Adipocyte (in vitro differentiated cells): Measurements from ENCODE around the gene PTPRK.

Source experiments
- DNase-seq: peaks from one replicate; pipeline ENCODE4 v3.0.0-alpha.2; 2015; ENCODE audit warnings: low read depth
- H3K27me3 ChIP-seq: replicated peaks from 2 replicates; pipeline ENCODE4 v1.7.0; 2013; ENCODE audit warnings: mild to moderate bottlenecking, low read length, moderate library complexity; ENCODE audit not compliant: control insufficient read depth, insufficient read depth
- H3K36me3 ChIP-seq: 2 replicates; pipeline ENCODE4 v1.7.0; 2013; ENCODE audit warnings: low read length, mild to moderate bottlenecking, moderate library complexity; ENCODE audit not compliant: control insufficient read depth, insufficient read depth, severe bottlenecking
- H3K4me1 ChIP-seq: 2 replicates; pipeline ENCODE4 v1.7.0; 2013; ENCODE audit warnings: mild to moderate bottlenecking, low read length, moderate library complexity; ENCODE audit not compliant: control insufficient read depth, insufficient read depth
- H3K4me3 ChIP-seq: 2 replicates; pipeline ENCODE4 v1.7.0; 2013; ENCODE audit warnings: mild to moderate bottlenecking, low read length, moderate library complexity
- H3K9ac ChIP-seq: 2 replicates; pipeline ENCODE4 v1.7.0; 2013; ENCODE audit warnings: mild to moderate bottlenecking, low read length, moderate library complexity
- H3K9me3 ChIP-seq: 2 replicates; pipeline ENCODE4 v1.7.0; 2013; ENCODE audit warnings: mild to moderate bottlenecking, low read length, moderate library complexity; ENCODE audit not compliant: control insufficient read depth

PTPRK gene

GRCh38 chr6:128376952-128377503 is 143.4 kb downstream of the PTPRK start:
- no peaks in the 10 kb centered on the region for H3K27me3 ChIP-seq
- H3K36me3 ChIP-seq, result no peaks in the 10 kb centered on the region
- H3K9me3 ChIP-seq, result peaks cover 18% of the 10 kb centered on the region
- no peak overlapping the region for H3K9ac ChIP-seq
- DNase-seq, result no peak
- peaks cover 4% of the 10 kb centered on the region for H3K4me1 ChIP-seq
- no peak overlapping the region for H3K4me3 ChIP-seq

DNA sequence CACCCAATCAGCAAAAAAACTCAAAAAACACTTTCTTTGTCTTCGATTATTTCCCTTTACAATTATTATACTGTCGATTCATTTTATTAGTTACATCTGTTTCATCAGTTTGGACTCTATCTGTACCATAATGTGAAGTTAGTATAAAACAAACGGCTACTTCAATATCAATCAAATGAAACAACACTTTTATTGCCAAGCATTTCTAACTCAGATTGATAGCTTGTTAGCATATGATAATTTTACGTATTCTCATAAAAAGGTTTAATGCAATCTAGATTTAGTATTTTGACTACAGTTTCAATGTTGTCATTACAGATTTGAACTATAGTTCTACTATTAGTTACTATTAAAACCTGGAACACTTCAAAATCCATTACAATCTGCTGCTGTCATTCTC is 149.3 kb downstream of the PTPRK start:
- no peak for DNase-seq
- Histone ChIP-seq H3K27me3 (no peaks in the 10 kb centered on the region), H3K4me3 (no peak overlapping the region), H3K9me3 (peaks cover 4% of the 10 kb centered on the region), H3K9ac (no peak overlapping the region), H3K36me3 (no peaks in the 10 kb centered on the region), H3K4me1 (no peaks in the 10 kb centered on the region)

GRCh38 chr6:128370072-128370471 is 150.3 kb downstream of the PTPRK start:
- Histone ChIP-seq H3K9me3 (no peaks in the 10 kb centered on the region), H3K36me3 (no peaks in the 10 kb centered on the region), H3K27me3 (no peaks in the 10 kb centered on the region), H3K4me3 (no peak overlapping the region), H3K9ac (no peak overlapping the region), H3K4me1 (no peaks in the 10 kb centered on the region)
- DNase-seq, result peak; percentile 69

DNA sequence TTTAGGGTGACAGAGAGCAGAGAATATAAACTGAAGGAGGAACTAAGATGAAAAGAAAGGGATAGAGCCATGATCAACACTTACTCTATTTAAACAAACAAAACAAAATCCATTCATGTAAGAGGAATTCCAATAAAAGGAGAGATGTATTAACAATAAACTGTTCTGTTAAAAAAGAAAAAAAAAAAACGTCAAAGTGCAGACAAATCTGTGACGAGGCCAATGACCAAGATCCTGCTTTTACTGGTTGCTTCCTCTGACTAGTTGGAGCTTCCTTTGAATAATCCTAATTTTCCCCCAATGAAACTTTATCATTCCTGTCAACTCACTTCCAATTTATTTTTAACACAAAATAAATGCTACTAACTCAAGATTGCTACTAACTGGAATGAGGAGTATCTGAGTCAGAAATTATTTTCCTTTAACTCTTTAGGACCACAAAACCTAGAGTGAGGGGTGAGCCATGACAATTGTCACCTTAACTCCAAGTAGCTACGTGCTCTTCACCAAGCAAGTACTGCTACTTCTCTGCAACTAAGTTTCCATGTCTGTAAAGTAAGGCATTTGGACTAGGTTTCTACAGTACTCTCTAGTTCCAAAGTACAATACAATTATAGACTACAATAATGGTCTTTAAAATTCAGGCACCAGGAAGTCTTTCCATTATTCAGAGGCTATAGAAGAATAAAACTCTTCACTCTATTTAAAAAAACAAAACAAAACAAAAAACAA is 152.0 kb downstream of the PTPRK start:
- DNase-seq, result no peak
- H3K36me3 ChIP-seq, result no peaks in the 10 kb centered on the region
- H3K4me1 ChIP-seq, result no peaks in the 10 kb centered on the region
- H3K4me3 ChIP-seq, result no peak overlapping the region
- no peaks in the 10 kb centered on the region for H3K27me3 ChIP-seq
- H3K9ac ChIP-seq, result no peak overlapping the region
- no peaks in the 10 kb centered on the region for H3K9me3 ChIP-seq

DNA sequence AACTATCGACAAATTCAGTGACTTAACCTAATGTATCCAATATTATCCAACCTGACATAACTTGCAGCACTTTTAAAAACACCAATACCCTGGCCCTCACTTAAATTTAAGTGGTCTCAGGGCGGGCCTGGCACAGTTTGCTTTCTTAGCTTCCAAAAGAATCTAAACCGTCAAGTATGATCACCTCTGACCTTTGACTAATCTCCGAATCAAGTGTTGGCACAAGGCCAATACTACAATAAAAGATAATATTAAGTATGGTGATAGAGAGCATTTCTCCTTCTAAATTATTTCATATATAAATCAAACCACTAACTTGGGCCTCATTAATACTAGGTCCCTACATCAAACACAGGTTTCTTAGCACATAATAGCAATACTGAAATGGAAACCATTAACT is 153.0 kb downstream of the PTPRK start:
- H3K36me3 ChIP-seq, result no peaks in the 10 kb centered on the region
- H3K4me3 ChIP-seq, result no peak overlapping the region
- H3K27me3 ChIP-seq, result no peaks in the 10 kb centered on the region
- H3K4me1 ChIP-seq, result no peaks in the 10 kb centered on the region
- no peaks in the 10 kb centered on the region for H3K9me3 ChIP-seq
- no peak for DNase-seq
- H3K9ac ChIP-seq, result no peak overlapping the region

- no peak overlapping the region for H3K9ac ChIP-seq
- no peaks in the 10 kb centered on the region for H3K36me3 ChIP-seq
- H3K9me3 ChIP-seq, result no peaks in the 10 kb centered on the region
- no peak overlapping the region for H3K4me3 ChIP-seq
- H3K27me3 ChIP-seq, result no peaks in the 10 kb centered on the region
- no peak for DNase-seq
- no peaks in the 10 kb centered on the region for H3K4me1 ChIP-seq
Measured at GRCh38 chr6:128365520-128366160, 154.8 kb downstream of the PTPRK start.

GRCh38 chr6:128364766-128365519 is 155.5 kb downstream of the PTPRK start:
- no peaks in the 10 kb centered on the region for H3K9me3 ChIP-seq
- no peak overlapping the region for H3K9ac ChIP-seq
- no peaks in the 10 kb centered on the region for H3K4me1 ChIP-seq
- no peak for DNase-seq
- H3K36me3 ChIP-seq, result no peaks in the 10 kb centered on the region
- no peak overlapping the region for H3K4me3 ChIP-seq
- H3K27me3 ChIP-seq, result no peaks in the 10 kb centered on the region

DNA sequence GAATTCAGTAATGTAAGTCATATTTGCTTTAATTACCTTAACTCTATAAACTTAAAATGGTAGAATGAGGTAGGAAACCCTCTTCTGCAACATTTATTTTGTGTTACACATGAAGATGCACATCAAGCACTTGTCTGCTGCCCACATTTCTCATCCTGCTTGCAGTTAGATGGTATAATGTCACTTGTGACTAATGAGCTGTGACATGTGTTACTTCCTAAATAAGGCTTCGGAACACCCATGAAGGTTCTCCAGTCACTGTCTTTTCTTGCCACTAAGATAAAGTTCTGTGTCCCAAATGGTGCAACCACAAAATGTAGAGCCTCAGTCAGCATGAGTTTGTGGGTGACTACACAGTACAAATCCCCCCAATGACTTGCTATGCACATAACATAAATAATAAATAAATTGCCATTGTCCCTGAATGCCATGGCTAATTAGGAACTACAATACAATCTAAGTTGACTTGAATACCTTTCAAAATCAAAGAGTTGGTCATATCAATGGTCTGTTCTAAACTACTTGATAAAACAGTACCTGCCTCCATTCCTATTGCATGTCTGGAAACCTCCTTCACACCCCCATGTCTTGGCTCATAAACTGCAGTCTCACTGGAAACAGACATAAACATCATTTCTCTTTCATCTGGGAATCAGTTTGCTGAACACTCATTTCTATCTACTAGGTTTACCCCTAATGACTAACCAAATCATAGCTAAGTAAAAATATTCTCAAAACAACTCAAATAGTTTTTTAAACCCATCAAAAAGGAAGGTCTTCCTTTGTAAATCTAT is 157.2 kb downstream of the PTPRK start:
- H3K36me3 ChIP-seq, result no peaks in the 10 kb centered on the region
- DNase-seq, result no peak
- no peak overlapping the region for H3K4me3 ChIP-seq
- H3K9me3 ChIP-seq, result no peaks in the 10 kb centered on the region
- no peaks in the 10 kb centered on the region for H3K27me3 ChIP-seq
- no peaks in the 10 kb centered on the region for H3K4me1 ChIP-seq
- H3K9ac ChIP-seq, result no peak overlapping the region

- H3K36me3 ChIP-seq, result no peaks in the 10 kb centered on the region
Measured at GRCh38 chr6:128361378-128361777, 159.0 kb downstream of the PTPRK start.

DNA sequence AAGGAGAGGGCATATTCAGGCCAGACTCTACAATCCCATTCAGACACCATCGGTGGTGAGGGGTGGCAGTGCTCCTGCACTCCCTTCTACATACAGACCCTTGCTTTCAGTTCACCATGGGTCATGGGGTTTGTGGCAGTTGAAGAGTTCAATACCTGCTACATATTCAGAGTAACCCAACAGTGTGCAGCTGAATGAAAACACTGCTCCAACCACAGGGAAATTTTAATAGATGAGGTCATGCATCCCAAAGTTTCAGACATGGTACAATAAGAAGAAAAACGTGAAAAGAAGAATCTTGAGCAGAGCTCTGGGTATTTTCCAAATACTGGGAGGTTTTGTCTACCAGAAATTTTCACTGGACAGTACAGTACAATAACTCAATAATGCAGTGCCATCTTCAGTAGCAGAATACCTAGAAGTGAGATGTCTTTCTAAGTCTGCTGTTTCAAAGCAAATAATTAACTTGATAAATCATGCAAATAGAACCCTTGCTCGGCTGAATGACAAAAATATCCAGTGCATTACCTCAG is 162.1 kb downstream of the PTPRK start:
- Histone ChIP-seq H3K27me3 (no peaks in the 10 kb centered on the region), H3K4me1 (no peaks in the 10 kb centered on the region), H3K9ac (no peak overlapping the region), H3K4me3 (no peak overlapping the region), H3K9me3 (no peaks in the 10 kb centered on the region), H3K36me3 (no peaks in the 10 kb centered on the region)
- peak; percentile 12 for DNase-seq

More at GRCh38 chr6:128361378-128361777, 159.0 kb downstream of the PTPRK start:
- H3K27me3 ChIP-seq, result no peaks in the 10 kb centered on the region
- H3K4me3 ChIP-seq, result no peak overlapping the region
- H3K4me1 ChIP-seq, result no peaks in the 10 kb centered on the region
- H3K9me3 ChIP-seq, result no peaks in the 10 kb centered on the region
- H3K9ac ChIP-seq, result no peak overlapping the region
- no peak for DNase-seq
